ENCODE data around the gene ULBP1. TPM values are rescaled to one million over a fixed set of nuclear protein-coding genes. Genes with fewer than 3 reads are reported as not detected.
A peak's percentile ranks its signal among the peaks of the same experiment; 100 is the strongest.
"Not testable (repeated sequence)": the region's sequence is repeated elsewhere in the genome, so short reads cannot be mapped to it uniquely, and the experiment has no call there.

ULBP1 gene
- total RNA-seq, 4 donors from 2014 or later: 0.07 to 0.27 TPM; not detected in 2

DNA sequence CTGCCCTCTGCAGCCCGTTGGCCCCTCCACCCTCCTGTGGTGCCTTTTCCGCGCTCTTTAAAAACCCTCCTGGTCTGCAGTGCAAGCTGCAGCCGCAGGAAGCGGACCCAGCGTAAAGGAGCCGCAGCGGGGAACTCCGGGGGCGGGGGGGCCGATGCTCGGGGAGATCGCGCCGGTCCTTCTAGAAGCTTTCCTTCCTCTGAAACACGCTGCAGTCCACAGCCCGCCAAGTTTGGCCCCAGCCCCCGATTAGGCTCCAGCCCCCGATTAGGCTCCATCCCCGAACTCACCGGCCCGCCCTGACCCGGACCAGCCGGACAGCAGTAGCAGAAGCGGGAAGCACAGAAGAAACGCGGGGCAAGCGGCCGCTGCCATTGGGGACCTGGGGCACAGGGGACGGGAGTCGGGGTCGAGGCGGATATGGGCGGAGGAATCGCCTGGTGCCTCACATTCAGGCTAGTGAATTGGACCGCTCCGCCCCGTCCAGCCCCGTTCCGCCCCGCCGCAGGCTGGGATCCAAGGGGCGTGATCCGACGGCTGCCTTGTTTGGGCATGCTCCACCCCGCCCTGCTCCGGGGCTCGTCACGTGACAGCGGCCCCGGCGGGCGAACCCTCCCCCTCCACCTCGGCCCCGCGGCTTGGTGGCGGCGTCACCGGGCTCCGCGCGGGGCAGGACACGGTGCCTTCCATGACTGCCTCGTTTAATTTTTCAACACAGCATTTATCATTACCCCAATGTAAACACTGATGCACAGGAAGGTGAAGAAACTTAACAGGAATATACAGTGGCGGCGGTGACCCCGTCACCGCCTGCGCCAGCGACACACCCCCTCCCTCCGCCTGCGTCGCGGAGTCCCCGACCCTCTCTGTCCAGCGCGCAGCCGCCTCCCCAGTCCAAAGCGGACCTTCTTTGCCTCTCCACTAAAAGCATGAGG lies 41.3 kb downstream of the ULBP1 start:
- Histone ChIP-seq H3K27me3 (peaks cover 99% of the 10 kb centered on the region), H3K36me3 (no peaks in the 10 kb centered on the region), H3K4me3 (peak overlapping the region; percentile 41 to 63), H3K4me1 (peaks cover 0 to 18% (median 11%) of the 10 kb centered on the region in 3 donors), H3K27ac (peak overlapping the region in 1 of 4 donors; percentile 35), H3K9me3 (no peaks in the 10 kb centered on the region)
- WGBS, 2 donors (ENCODE audit: low coverage in 1 of 2): 4% methylated on average over 20 of the region's 79 CpGs; no CpG with 5 or more reads in 1 of the 2 donors
- TF ChIP-seq POLR2AphosphoS5 (IDR thresholded peaks at IDR 0.05): peak; percentile 19
- peak in 1 of 2 donors; percentile 7 for TF ChIP-seq POLR2A (IDR thresholded peaks at IDR 0.05)
- TF ChIP-seq EP300 (IDR thresholded peaks at IDR 0.05): no peak
- TF ChIP-seq, protein P1, sequence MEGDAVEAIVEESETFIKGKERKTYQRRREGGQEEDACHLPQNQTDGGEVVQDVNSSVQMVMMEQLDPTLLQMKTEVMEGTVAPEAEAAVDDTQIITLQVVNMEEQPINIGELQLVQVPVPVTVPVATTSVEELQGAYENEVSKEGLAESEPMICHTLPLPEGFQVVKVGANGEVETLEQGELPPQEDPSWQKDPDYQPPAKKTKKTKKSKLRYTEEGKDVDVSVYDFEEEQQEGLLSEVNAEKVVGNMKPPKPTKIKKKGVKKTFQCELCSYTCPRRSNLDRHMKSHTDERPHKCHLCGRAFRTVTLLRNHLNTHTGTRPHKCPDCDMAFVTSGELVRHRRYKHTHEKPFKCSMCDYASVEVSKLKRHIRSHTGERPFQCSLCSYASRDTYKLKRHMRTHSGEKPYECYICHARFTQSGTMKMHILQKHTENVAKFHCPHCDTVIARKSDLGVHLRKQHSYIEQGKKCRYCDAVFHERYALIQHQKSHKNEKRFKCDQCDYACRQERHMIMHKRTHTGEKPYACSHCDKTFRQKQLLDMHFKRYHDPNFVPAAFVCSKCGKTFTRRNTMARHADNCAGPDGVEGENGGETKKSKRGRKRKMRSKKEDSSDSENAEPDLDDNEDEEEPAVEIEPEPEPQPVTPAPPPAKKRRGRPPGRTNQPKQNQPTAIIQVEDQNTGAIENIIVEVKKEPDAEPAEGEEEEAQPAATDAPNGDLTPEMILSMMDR (IDR thresholded peaks at IDR 0.05): peak in 3 of 4 experiments; percentile 5 to 13 (median 13)
- peak; percentile 97 for ATAC-seq

DNA sequence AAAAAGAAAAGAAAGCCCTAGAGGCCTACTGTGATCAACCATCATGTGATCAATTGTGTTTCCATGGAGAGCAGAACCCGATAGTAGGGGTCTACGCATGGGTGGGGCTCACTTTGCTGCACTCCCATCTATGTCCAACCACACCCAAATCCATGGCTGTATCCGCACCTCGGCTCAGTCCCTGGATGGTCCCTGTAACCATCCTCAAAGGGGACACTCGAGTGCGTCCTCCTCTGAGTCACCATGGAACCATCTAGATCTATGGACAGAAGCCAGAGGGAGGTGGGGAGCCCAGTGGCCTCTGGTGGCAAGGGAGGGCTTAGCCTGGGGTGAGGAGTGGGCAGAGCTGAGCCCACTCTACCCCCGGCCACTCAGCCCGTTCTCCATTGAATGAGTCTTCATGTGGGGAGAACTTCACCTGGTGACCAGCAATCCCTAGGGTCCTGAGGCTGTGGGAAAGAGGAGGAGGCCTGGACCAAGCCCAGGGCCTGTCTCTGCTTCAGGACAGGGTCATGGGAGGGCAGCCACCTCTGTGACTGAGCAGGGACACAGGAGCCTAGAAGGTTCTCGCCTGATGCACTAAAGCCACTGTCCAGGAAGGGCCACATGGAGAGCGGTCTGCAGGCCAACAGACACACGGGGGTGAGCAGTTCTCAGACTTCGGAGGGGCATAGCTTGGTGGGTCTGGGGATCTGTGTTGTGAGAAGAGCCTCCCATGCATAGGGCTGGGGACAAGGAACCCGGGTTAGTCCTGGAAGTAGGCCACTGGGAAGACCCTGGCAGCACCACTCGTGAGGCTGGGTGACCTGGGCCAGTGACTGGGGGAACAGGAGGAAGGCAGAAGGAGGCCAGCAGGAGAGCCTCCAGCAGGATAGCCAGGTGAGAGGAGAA lies 42.3 kb downstream of the ULBP1 start:
- no peak overlapping the region for H3K27ac ChIP-seq
- no peaks in the 10 kb centered on the region for H3K9me3 ChIP-seq
- no peaks in the 10 kb centered on the region for H3K36me3 ChIP-seq
- H3K4me3 ChIP-seq: peak overlapping the region; percentile 41 to 63
- peaks cover 0 to 18% (median 11%) of the 10 kb centered on the region in 3 donors for H3K4me1 ChIP-seq
- TF ChIP-seq EP300 (IDR thresholded peaks at IDR 0.05) (no peak), POLR2A (IDR thresholded peaks at IDR 0.05) (no peak), POLR2AphosphoS5 (IDR thresholded peaks at IDR 0.05) (no peak)
- TF ChIP-seq, protein P1 (IDR thresholded peaks at IDR 0.05): no peak
- WGBS, 2 donors (ENCODE audit: low coverage in 1 of 2): 79 to 100% methylated on average over 2 to 5 of the region's 14 CpGs
- ATAC-seq: no peak
- peaks cover 97% of the 10 kb centered on the region for H3K27me3 ChIP-seq

DNA sequence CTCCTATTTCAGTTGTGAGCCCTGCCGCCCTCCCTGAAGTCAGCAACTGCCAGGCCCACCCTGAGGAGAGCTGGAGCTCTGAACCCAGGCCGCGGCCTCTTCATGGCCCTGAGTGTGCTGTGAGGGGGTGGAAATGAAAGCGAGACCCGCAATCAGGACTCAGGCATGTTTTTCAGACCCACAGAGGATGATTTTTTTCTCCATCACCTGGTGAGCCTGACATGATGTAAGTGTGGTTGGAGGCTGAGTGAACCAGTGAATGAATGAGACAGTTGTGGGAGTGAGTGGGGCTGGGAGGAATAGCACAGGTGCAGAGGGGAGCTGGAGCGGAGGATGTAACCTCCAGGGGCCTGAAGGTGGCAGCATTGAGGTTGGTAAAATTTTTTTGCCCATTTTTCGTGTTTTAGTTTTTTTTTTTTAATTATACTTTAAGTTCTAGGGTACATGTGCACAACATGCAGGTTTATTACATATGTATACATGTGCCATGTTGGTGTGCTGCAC lies 43.3 kb downstream of the ULBP1 start:
- no peak for ATAC-seq
- TF ChIP-seq, protein P1 (IDR thresholded peaks at IDR 0.05): peak in 1 of 4 experiments; percentile 20
- no peak for TF ChIP-seq POLR2AphosphoS5 (IDR thresholded peaks at IDR 0.05)
- H3K27ac ChIP-seq: no peak overlapping the region
- no peaks in the 10 kb centered on the region for H3K9me3 ChIP-seq
- no peaks in the 10 kb centered on the region for H3K36me3 ChIP-seq
- H3K27me3 ChIP-seq: peaks cover 98% of the 10 kb centered on the region
- peaks cover 0 to 18% (median 11%) of the 10 kb centered on the region in 3 donors for H3K4me1 ChIP-seq
- no peak overlapping the region for H3K4me3 ChIP-seq
- WGBS, 2 donors (ENCODE audit: low coverage in 1 of 2): 59 to 68% methylated on average over 3 to 6 of the region's 7 CpGs

DNA sequence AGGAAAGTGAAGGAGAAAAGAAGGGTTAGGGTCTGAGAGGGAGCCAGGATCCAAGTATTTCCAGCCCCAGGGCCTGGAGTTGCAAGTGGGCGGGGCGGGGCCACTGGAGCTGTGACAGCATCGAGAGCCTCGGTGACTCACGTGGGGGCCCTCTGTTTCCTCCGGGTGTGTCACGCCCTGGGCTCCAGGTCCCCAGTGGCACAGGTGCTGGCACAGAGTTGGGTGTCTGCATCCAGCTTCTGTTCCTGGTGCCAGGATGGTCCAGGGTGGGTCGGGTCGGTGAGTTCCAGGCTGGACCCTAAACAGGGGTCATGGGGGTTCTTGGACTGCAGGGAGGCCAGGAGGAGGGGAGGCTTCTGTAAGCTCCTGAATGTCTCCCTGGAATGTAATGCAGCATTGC lies 44.8 kb downstream of the ULBP1 start:
- Histone ChIP-seq H3K36me3 (no peaks in the 10 kb centered on the region), H3K27ac (no peak overlapping the region), H3K4me1 (peaks cover 0 to 18% (median 11%) of the 10 kb centered on the region in 3 donors), H3K27me3 (peaks cover 95% of the 10 kb centered on the region), H3K9me3 (no peaks in the 10 kb centered on the region), H3K4me3 (no peak overlapping the region)
- no peak for TF ChIP-seq EP300 (IDR thresholded peaks at IDR 0.05)
- no peak for TF ChIP-seq POLR2AphosphoS5 (IDR thresholded peaks at IDR 0.05)
- TF ChIP-seq, protein P1 (IDR thresholded peaks at IDR 0.05): no peak
- TF ChIP-seq POLR2A (IDR thresholded peaks at IDR 0.05): no peak
- WGBS, 2 donors (ENCODE audit: low coverage in 1 of 2): 30 to 66% methylated on average over 4 to 7 of the region's 9 CpGs
- no peak for ATAC-seq

DNA sequence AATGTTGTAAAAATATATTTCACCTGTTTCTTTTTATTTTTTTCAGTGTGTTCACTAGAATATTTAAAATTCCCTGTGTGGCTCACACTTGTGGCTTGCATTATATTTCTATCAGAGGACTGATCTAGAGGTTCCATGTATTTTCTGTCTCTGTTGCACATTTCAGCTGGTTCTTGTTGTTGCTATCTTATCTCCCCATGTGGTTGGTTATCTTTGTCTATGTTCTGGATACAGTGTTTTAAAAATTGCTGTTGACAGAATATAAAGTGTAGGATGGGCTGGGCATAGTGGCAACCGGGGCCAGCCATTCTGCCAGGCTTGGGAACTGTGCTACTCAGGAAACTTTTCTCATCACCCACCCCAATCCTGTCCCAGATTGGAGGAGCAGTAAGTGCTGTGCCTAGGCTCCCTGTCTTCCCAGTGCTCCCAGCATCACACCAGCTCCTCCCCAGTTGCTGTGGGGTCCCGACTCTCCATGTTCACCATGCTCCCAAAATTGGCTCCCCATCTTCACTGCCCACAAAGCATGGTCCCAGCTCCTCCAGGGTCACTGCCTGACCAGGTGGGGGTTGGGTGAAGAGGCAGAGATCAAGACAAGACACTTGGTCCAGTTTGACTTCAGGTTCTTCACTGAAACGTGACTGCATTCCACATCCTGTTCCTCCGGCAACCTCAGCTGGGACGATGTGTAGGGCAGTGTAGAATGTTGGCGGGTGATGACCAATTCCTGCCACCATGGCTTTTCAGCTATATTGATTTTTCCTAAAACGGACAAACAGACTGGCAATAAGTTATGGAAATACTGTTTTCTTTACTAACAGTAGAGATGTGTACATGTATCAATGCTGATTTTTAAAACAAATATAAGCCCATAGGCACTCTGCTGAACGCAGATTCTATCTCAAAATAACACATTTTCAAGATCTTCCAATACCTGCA lies 49.4 kb downstream of the ULBP1 start:
- 33 to 36% methylated on average over 7 of the region's 8 CpGs for WGBS, 2 donors (ENCODE audit: low coverage in 1 of 2)
- not testable (repeated sequence) for H3K27ac ChIP-seq, H3K9me3 ChIP-seq, ATAC-seq, H3K36me3 ChIP-seq, H3K4me3 ChIP-seq, H3K4me1 ChIP-seq
- H3K27me3 ChIP-seq: peaks cover 92% of the 10 kb centered on the region

DNA sequence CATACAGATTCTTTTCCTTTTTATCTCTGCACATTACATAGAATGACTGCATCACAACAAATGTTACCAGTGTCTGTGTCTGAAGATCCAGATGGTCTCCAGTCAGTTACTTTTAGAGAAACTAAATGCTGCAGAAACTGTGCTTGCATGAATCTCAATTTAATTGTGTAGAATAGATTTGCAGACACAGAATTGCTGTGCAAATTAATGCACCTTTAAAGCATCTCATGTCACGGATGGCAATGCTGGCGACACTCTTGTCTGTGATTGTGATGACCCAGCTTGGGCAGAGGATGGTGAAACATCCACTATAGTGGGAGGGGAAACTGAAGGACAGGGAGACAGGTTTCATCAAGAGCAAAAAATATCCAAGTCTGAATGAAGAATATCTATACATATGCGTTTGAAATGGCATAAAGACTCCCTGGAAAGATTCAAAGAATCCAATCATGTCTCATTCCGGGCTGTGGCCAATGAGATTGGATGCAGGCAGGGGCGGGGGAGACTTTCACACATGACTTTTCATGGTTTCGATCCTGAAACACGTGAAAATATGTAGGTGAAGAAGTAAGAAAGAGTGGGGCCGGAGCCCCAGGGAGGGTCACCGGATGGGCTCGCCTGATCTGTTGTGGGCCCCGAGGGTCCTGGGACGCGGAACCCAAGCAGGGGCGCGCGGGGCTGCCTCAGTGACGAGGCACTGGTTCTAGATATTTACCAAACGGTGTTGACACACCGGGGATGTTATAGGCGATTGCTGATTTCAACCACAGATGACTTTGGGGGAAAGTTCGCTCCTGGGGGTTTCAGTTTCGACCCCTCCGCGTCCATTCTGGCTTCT lies 50.3 kb downstream of the ULBP1 start:
- ATAC-seq, H3K27ac ChIP-seq, H3K9me3 ChIP-seq, H3K4me3 ChIP-seq, H3K4me1 ChIP-seq, H3K36me3 ChIP-seq: not testable (repeated sequence)
- WGBS, 2 donors (ENCODE audit: low coverage in 1 of 2): 13 to 28% methylated on average over 3 to 9 of the region's 24 CpGs
- peaks cover 92% of the 10 kb centered on the region for H3K27me3 ChIP-seq

Measured in gastroesophageal sphincter (tissue), 4 donors.